Naive thymus-derived CD4-positive, alpha-beta T cell (primary cell): Measurements from ENCODE around the gene OR2H2. TPM values are rescaled to one million over a fixed set of nuclear protein-coding genes. Genes with fewer than 3 reads are reported as not detected.

Source experiments
- ATAC-seq: fragments of 150-1000 bp; cut with Tn5 transposase; 2 replicates; pipeline ENCODE4 v1.10.0; 2021; ENCODE audit warnings: mild to moderate bottlenecking, moderate library complexity
- CTCF ChIA-PET: fragments of 350-600 bp; sonication (Branson Sonifier 250); formaldehyde crosslinking; loops from one replicate; lab custom pipeline; 2021; ENCODE audit warnings: antibody characterized with exemption; lab: Charles Lee
- POLR2A ChIA-PET: fragments of 350-600 bp; sonication (Branson Sonifier 250); formaldehyde crosslinking; loops from one replicate; lab custom pipeline; 2021; ENCODE audit warnings: antibody characterized with exemption, inconsistent platforms; lab: Charles Lee
- DNase-seq, 9 donors: peaks; one replicate each; pipeline versions ENCODE4 v3.0.0 to v3.0.0-alpha.2; 2020 to 2022; ENCODE audit warnings: mixed read lengths in 1 of 9
- H3K27ac ChIP-seq: one replicate; pipeline ENCODE4 v1.7.0; 2013; ENCODE audit warnings: mild to moderate bottlenecking, low read depth, low read length, moderate library complexity
- H3K27me3 ChIP-seq, 2 donors: one replicate each; pipeline ENCODE4 v1.7.0; 2013; ENCODE audit warnings: low read length in 2 of 2, mild to moderate bottlenecking in 2 of 2, moderate library complexity in 2 of 2; ENCODE audit not compliant: control insufficient read depth in 2 of 2, insufficient read depth in 2 of 2
- H3K36me3 ChIP-seq, 3 experiments: 1 replicate in 2 of 3; 2 replicates in 1 of 3; pipeline ENCODE4 v1.7.0; 2013; ENCODE audit warnings: low read length in 3 of 3, mild to moderate bottlenecking in 3 of 3, moderate library complexity in 1 of 3; ENCODE audit not compliant: insufficient read depth in 3 of 3, control insufficient read depth in 2 of 3
- H3K4me1 ChIP-seq, 2 donors: one replicate each; pipeline ENCODE4 v1.7.0; 2013; ENCODE audit warnings: low read length in 2 of 2, mild to moderate bottlenecking in 2 of 2, moderate library complexity in 1 of 2; ENCODE audit not compliant: control insufficient read depth in 2 of 2, insufficient read depth in 2 of 2
- H3K4me3 ChIP-seq: 2 replicates; pipeline ENCODE4 v1.7.0; 2013; ENCODE audit warnings: mild to moderate bottlenecking, low read length
- H3K9me3 ChIP-seq, 3 experiments: 1 replicate in 2 of 3; 2 replicates in 1 of 3; pipeline ENCODE4 v1.7.0; 2013; ENCODE audit warnings: low read length in 3 of 3; ENCODE audit not compliant: control insufficient read depth in 2 of 3
- H3K27ac Mint-ChIP-seq, 9 donors: one replicate each; pipeline ENCODE4 v1.8.0; 2020 to 2022; ENCODE audit warnings: mixed read lengths in 9 of 9, mild to moderate bottlenecking in 8 of 9, moderate library complexity in 5 of 9, inconsistent platforms in 2 of 9
- H3K27me3 Mint-ChIP-seq, 5 donors: one replicate each; pipeline ENCODE4 v1.8.0; 2021 to 2022; ENCODE audit warnings: mixed read lengths in 5 of 5, mild to moderate bottlenecking in 1 of 5
- H3K36me3 Mint-ChIP-seq, 5 donors: one replicate each; pipeline ENCODE4 v1.8.0; 2020 to 2022; ENCODE audit warnings: mixed read lengths in 5 of 5, mild to moderate bottlenecking in 3 of 5, inconsistent platforms in 1 of 5
- H3K4me1 Mint-ChIP-seq, 7 donors: one replicate each; pipeline ENCODE4 v1.8.0; 2020 to 2022; ENCODE audit warnings: mixed read lengths in 7 of 7, mild to moderate bottlenecking in 3 of 7, inconsistent platforms in 1 of 7
- H3K4me3 Mint-ChIP-seq, 10 donors: one replicate each; pipeline ENCODE4 v1.8.0; 2020 to 2022; ENCODE audit warnings: mild to moderate bottlenecking in 10 of 10, mixed read lengths in 10 of 10, moderate library complexity in 6 of 10, inconsistent platforms in 2 of 10
- H3K9me3 Mint-ChIP-seq, 11 donors: one replicate each; pipeline ENCODE4 v1.8.0; 2020 to 2022; ENCODE audit warnings: mixed read lengths in 11 of 11, mild to moderate bottlenecking in 4 of 11, inconsistent platforms in 1 of 11, moderate library complexity in 1 of 11
- intact Hi-C, 2 donors: fragments of 100-400 bp; cut with micrococcal nuclease; formaldehyde crosslinking; loops; one replicate each; pipeline ENCODE4 v1.15.1; 2023
- polyA plus RNA-seq, 2 donors: library from polyadenylated mRNA; unstranded; fragments of 300-500 nt; fragmentation: Illumina TruSeq; gene quantifications; one replicate each; pipeline ENCODE4 v1.2.3, GENCODE V29; 2021
- total RNA-seq, 6 experiments: library from RNA in 5 of 6; stranded (reverse) in 5 of 6; gene quantifications; 1 replicate in 5 of 6; 2 replicates in 1 of 6; pipeline ENCODE4 v1.2.3 and lab custom pipeline; 2021 to 2026

OR2H2 gene
- total RNA-seq (not detected), polyA plus RNA-seq (not detected), total RNA-seq (lab: John Stamatoyannopoulos, UW) (not detected)

DNA sequence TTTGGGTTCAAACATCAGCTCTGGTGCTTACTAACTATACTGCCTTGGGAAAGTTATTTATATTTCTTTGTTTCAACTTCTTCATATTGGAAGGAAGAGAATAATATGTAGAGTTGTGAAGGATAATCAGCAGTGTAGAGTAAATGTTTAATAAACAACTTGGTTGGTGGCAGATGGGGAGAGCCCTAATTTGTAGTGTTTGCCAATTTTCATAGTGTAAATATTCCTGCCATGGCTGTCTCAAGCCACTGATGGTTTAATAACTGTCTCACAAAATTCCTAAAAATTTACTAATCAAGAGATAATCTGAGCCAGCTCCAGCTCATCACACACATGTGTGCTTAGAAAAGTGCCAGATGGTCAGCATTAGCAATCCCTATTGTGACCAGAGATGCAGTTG, at the start of gene OR2H2:
Gene OR2H2, plus strand, starts transcription at position 301 of the 400 bp plus-strand sequence. CDS start 2,824 bp downstream, outside the sequence.
- ATAC-seq, result no peak
- Mint-ChIP-seq H3K4me1 (peaks cover 0 to 6% (median 0%) of the 10 kb centered on the region in 7 donors), H3K9me3 (no peaks in the 10 kb centered on the region), H3K4me3 (no peak within 1 kb of the TSS), H3K27ac (no peak within 1 kb of the TSS), H3K36me3 (no peaks in the 10 kb centered on the region), H3K27me3 (peaks cover 22 to 39% (median 32%) of the 10 kb centered on the region in 5 donors)
- no peak for DNase-seq
- POLR2A ChIA-PET, result no interaction called here
- CTCF ChIA-PET, result interaction anchor here (0.6 to 1.6 kb wide), 2 partner anchors 65 to 568 kb away, joined by 3 read pairs; no protein-coding TSS in a partner anchor
- no peak within 1 kb of the TSS for H3K27ac ChIP-seq
- H3K4me1 ChIP-seq, result no peaks in the 10 kb centered on the region
- no peaks in the 10 kb centered on the region for H3K9me3 ChIP-seq
- H3K36me3 ChIP-seq, result no peaks in the 10 kb centered on the region
- intact Hi-C loops, result loop anchor here in 1 of 2 donors (10.0 kb wide), 1 partner anchor 750 kb away; no protein-coding TSS in a partner anchor
- H3K27me3 ChIP-seq, result peaks cover 0 to 5% of the 10 kb centered on the region in 2 donors
- no peak within 1 kb of the TSS for H3K4me3 ChIP-seq

DNA sequence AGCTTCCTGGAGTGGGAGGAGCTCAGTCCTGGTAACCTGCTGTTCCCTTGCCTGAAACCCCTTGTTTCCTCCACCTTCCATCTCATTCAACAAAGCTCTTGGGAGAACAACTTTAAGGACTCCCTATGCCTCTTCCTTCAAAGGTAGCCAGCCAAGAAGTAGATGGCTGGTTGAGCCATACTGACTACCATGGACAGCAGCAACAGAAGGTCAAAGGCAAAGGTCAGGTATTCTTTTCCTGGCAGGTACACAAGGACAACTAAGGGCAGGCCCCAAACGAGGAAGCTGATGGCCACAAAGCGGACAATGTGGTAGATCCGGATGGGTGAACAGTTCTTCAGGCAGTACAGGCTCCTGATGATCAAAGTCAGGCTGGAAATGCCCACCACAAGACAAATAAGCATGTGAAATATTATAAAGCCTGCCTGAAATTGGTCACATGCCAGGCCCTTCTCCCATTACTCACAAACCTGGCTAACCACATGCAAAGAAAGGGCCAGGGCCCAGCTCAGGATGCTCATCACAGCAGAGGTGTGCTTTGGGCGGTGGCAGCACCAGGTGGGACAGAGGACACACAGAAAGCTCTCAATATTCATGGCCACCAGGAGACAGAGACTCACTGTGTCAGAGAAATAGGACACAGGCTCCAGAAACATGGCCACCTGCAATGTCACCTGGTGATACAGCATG, 47.1 kb upstream of the OR2H2 start:
- no peak overlapping the region for H3K27ac Mint-ChIP-seq

DNA sequence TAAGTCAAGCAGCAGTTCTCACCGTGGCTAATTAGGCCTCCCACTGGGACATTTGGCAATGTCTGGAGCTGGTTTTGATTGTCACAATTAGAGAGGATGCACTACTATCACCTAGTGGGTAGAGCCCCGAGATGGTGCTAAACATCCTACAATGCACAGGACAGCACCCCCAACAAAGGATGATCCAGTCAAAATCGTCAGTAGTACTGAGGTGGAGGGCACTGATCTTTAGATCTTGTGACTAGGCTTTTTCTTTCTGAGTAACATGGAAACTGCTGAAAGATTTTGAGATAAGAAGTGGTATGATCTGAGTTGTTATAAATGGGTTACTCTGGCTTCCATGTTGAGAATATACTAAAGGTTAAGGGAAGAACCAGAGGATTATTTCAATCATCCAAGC, 37.3 kb upstream of the OR2H2 start:
- Histone ChIP-seq H3K36me3 (no peaks in the 10 kb centered on the region), H3K27ac (no peak overlapping the region), H3K4me3 (no peak overlapping the region), H3K9me3 (no peaks in the 10 kb centered on the region), H3K27me3 (no peaks in the 10 kb centered on the region), H3K4me1 (no peaks in the 10 kb centered on the region)
- no peak overlapping the region for H3K27ac Mint-ChIP-seq
- peaks cover 0 to 4% (median 0%) of the 10 kb centered on the region in 5 donors for H3K36me3 Mint-ChIP-seq
- peaks cover 0 to 4% (median 0%) of the 10 kb centered on the region in 11 donors for H3K9me3 Mint-ChIP-seq
- intact Hi-C loops, result no loop called here
- ChIA-PET CTCF (no interaction called here), POLR2A (no interaction called here)
- peaks cover 0 to 4% (median under 1%) of the 10 kb centered on the region in 7 donors for H3K4me1 Mint-ChIP-seq
- no peak overlapping the region for H3K4me3 Mint-ChIP-seq
- ATAC-seq (no peak), DNase-seq (no peak)
- H3K27me3 Mint-ChIP-seq, result peaks cover 37 to 62% (median 52%) of the 10 kb centered on the region in 5 donors

More for the DNA sequence above, 47.1 kb upstream of the OR2H2 start:
- no peak overlapping the region for H3K4me3 Mint-ChIP-seq
- Histone ChIP-seq H3K4me1 (no peaks in the 10 kb centered on the region), H3K36me3 (no peaks in the 10 kb centered on the region), H3K9me3 (no peaks in the 10 kb centered on the region), H3K27me3 (no peaks in the 10 kb centered on the region), H3K4me3 (no peak overlapping the region), H3K27ac (no peak overlapping the region)
- H3K9me3 Mint-ChIP-seq, result peaks cover 0 to 1% (median 0%) of the 10 kb centered on the region in 11 donors
- intact Hi-C loops, result no loop called here
- CTCF ChIA-PET, result no interaction called here
- DNase-seq, result no peak
- peaks cover 11 to 26% (median 15%) of the 10 kb centered on the region in 5 donors for H3K27me3 Mint-ChIP-seq
- peaks cover 0 to 2% (median 0%) of the 10 kb centered on the region in 7 donors for H3K4me1 Mint-ChIP-seq
- ATAC-seq, result no peak
- H3K36me3 Mint-ChIP-seq, result no peaks in the 10 kb centered on the region
- POLR2A ChIA-PET, result no interaction called here

DNA sequence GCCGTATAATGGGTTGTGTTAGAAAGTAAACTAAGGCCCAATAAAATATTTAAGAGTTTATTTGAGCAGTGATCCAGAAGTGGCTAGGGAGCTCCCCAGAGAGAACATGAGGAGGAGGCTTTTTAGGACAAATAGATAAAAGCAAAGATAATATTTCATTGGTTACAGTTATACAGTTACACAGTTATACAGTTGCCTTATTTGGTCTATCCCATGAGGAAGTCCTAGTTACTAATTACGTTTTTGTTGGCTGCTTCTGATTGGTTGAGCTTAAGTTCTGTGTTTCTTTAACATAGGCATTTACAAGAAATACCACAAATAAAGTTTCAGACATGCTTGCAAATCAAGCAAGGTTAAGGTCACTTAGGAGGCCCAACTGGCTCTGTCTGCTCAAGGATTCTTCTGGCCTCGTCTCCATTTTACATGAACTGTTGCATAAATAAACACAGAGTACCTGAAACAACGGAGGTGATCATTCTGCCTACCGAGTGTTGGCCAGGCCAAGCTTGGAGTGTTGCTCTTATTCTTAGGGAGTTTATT, 32.3 kb upstream of the OR2H2 start:
- POLR2A ChIA-PET, result no interaction called here

DNA sequence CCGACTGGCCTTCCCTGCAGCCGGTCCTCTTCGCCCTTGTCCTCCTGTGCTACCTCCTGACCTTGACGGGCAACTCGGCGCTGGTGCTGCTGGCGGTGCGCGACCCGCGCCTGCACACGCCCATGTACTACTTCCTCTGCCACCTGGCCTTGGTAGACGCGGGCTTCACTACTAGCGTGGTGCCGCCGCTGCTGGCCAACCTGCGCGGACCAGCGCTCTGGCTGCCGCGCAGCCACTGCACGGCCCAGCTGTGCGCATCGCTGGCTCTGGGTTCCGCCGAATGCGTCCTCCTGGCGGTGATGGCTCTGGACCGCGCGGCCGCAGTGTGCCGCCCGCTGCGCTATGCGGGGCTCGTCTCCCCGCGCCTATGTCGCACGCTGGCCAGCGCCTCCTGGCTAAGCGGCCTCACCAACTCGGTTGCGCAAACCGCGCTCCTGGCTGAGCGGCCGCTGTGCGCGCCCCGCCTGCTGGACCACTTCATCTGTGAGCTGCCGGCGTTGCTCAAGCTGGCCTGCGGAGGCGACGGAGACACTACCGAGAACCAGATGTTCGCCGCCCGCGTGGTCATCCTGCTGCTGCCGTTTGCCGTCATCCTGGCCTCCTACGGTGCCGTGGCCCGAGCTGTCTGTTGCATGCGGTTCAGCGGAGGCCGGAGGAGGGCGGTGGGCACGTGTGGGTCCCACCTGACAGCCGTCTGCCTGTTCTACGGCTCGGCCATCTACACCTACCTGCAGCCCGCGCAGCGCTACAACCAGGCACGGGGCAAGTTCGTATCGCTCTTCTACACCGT, 31.5 kb upstream of the OR2H2 start:
- peaks cover 51 to 74% (median 69%) of the 10 kb centered on the region in 5 donors for H3K27me3 Mint-ChIP-seq
- ChIA-PET CTCF (no interaction called here), POLR2A (no interaction called here)
- H3K36me3 Mint-ChIP-seq, result peaks cover 0 to 9% (median 0%) of the 10 kb centered on the region in 5 donors
- Histone ChIP-seq H3K36me3 (no peaks in the 10 kb centered on the region), H3K9me3 (no peaks in the 10 kb centered on the region), H3K27ac (no peak overlapping the region), H3K27me3 (peaks cover 5 to 8% of the 10 kb centered on the region in 2 donors), H3K4me1 (peaks cover 6 to 7% of the 10 kb centered on the region in 2 donors), H3K4me3 (peak overlapping the region; percentile 57)
- ATAC-seq, result peak; percentile 56
- peaks cover 0 to 4% (median 0%) of the 10 kb centered on the region in 11 donors for H3K9me3 Mint-ChIP-seq
- H3K27ac Mint-ChIP-seq, result peak overlapping the region in 2 of 9 donors; percentile 41 to 76
- H3K4me1 Mint-ChIP-seq, result peaks cover 10 to 19% (median 18%) of the 10 kb centered on the region in 7 donors
- H3K4me3 Mint-ChIP-seq, result peak overlapping the region; percentile 76 to 98 (median 88)
- intact Hi-C loops, result no loop called here
- DNase-seq, result peak in 5 of 9 donors; percentile 10 to 30 (median 29)

More for the DNA sequence above, 32.3 kb upstream of the OR2H2 start:
- Mint-ChIP-seq H3K27me3 (peaks cover 57 to 77% (median 68%) of the 10 kb centered on the region in 5 donors), H3K9me3 (peaks cover 0 to 4% (median 0%) of the 10 kb centered on the region in 11 donors), H3K4me1 (peaks cover 10 to 19% (median 18%) of the 10 kb centered on the region in 7 donors), H3K27ac (peak overlapping the region in 1 of 9 donors; percentile 76), H3K36me3 (peaks cover 0 to 9% (median 0%) of the 10 kb centered on the region in 5 donors), H3K4me3 (peak overlapping the region; percentile 76 to 98 (median 88))
- CTCF ChIA-PET, result no interaction called here
- peaks cover 5 to 8% of the 10 kb centered on the region in 2 donors for H3K27me3 ChIP-seq
- peak overlapping the region; percentile 57 for H3K4me3 ChIP-seq
- H3K9me3 ChIP-seq, result no peaks in the 10 kb centered on the region
- H3K27ac ChIP-seq, result no peak overlapping the region
- DNase-seq (peak in 7 of 9 donors; percentile 42 to 73 (median 65)), ATAC-seq (peak; percentile 85)
- no peaks in the 10 kb centered on the region for H3K36me3 ChIP-seq
- intact Hi-C loops, result no loop called here
- H3K4me1 ChIP-seq, result peaks cover 6 to 7% of the 10 kb centered on the region in 2 donors

DNA sequence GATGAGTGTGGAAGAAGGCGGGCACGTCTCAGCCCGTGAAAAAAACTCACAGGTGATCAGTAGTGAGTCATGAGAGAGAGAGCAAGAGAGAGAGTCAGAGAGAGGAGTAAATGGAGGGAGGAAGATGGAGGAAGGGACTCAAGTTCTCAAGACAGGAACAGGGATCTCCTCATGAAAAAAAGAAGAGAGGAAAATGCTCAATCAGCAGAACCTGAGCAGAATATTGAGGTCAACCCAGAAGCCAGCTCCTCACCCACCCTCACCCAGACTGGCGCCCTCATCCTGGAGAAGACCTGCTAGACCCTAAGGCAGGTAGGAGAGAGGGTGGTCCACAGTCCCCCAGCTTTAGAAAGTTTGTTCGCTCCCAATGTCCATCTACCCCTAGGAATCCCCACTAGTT, 30.2 kb upstream of the OR2H2 start:
- H3K27me3 ChIP-seq, result peaks cover 5 to 8% of the 10 kb centered on the region in 2 donors
- no peak overlapping the region for H3K4me3 ChIP-seq
- DNase-seq (no peak), ATAC-seq (no peak)
- no peak overlapping the region for H3K27ac Mint-ChIP-seq
- intact Hi-C loops, result no loop called here
- peaks cover 6 to 7% of the 10 kb centered on the region in 2 donors for H3K4me1 ChIP-seq
- H3K9me3 Mint-ChIP-seq, result peaks cover 0 to 4% (median 0%) of the 10 kb centered on the region in 11 donors
- H3K27me3 Mint-ChIP-seq, result peaks cover 51 to 71% (median 70%) of the 10 kb centered on the region in 5 donors
- no peaks in the 10 kb centered on the region for H3K9me3 ChIP-seq
- peaks cover 0 to 9% (median 0%) of the 10 kb centered on the region in 5 donors for H3K36me3 Mint-ChIP-seq
- peaks cover 10 to 19% (median 18%) of the 10 kb centered on the region in 7 donors for H3K4me1 Mint-ChIP-seq
- POLR2A ChIA-PET, result interaction anchor here (0.6 kb wide), 1 partner anchor 1419 kb away, joined by 3 read pairs; no protein-coding TSS in a partner anchor
- H3K4me3 Mint-ChIP-seq, result peak overlapping the region in 1 of 10 donors; percentile 37
- no peak overlapping the region for H3K27ac ChIP-seq
- no peaks in the 10 kb centered on the region for H3K36me3 ChIP-seq
- CTCF ChIA-PET, result no interaction called here
